CD4-positive, alpha-beta T cell (primary cell): ENCODE measurements around the gene MPDU1. TPM values are rescaled to one million over a fixed set of nuclear protein-coding genes. Genes with fewer than 3 reads are reported as not detected.

Source experiments
- ATAC-seq: fragments of 200-7000 bp; cut with Tn5 transposase; one replicate; pipeline ENCODE4 v1.10.0; 2022; ENCODE audit warnings: mild to moderate bottlenecking; ENCODE audit not compliant: poor library complexity
- CTCF ChIA-PET: fragments of 350-600 bp; sonication (Branson Sonifier 250); formaldehyde crosslinking; loops from one replicate; lab custom pipeline; 2021; ENCODE audit warnings: antibody characterized with exemption, inconsistent platforms; lab: Charles Lee
- POLR2A ChIA-PET: fragments of 350-600 bp; sonication (Branson Sonifier 250); formaldehyde crosslinking; loops from one replicate; lab custom pipeline; 2021; ENCODE audit warnings: antibody characterized with exemption, inconsistent platforms; lab: Charles Lee
- DNase-seq, 14 experiments: peaks; one replicate each; pipeline ENCODE4 v3.0.0-alpha.2; 2013 to 2020; ENCODE audit warnings: mixed read lengths in 2 of 14
- H3K27ac ChIP-seq, 2 donors: one replicate each; pipeline versions ENCODE4 v1.5.1 to v1.7.0; 2013; ENCODE audit warnings: low read length in 2 of 2, low read depth in 1 of 2, mild to moderate bottlenecking in 1 of 2
- H3K27me3 ChIP-seq, 2 experiments: 1 replicate in 1 of 2; 2 replicates in 1 of 2; pipeline versions ENCODE4 v1.6.1 to v1.7.0; 2013; ENCODE audit warnings: low read length in 2 of 2, control low read depth in 1 of 2, mild to moderate bottlenecking in 1 of 2, moderate library complexity in 1 of 2; ENCODE audit not compliant: insufficient read depth in 2 of 2, control insufficient read depth in 1 of 2
- H3K36me3 ChIP-seq: one replicate; pipeline ENCODE4 v1.6.1; 2013; ENCODE audit warnings: low read length, control low read depth; ENCODE audit not compliant: insufficient read depth
- H3K4me1 ChIP-seq: one replicate; pipeline ENCODE4 v1.6.1; 2013; ENCODE audit warnings: low read length, control low read depth; ENCODE audit not compliant: insufficient read depth
- H3K4me3 ChIP-seq: one replicate; pipeline ENCODE4 v1.5.1; 2013; ENCODE audit warnings: mild to moderate bottlenecking, low read length, moderate library complexity
- H3K9me3 ChIP-seq, 2 experiments: 1 replicate in 1 of 2; 2 replicates in 1 of 2; pipeline versions ENCODE4 v1.6.1 to v1.7.0; 2013; ENCODE audit warnings: low read length in 2 of 2, mild to moderate bottlenecking in 2 of 2, control low read depth in 1 of 2, moderate library complexity in 1 of 2; ENCODE audit not compliant: control insufficient read depth in 1 of 2, insufficient read depth in 1 of 2
- H3K27ac Mint-ChIP-seq: one replicate; pipeline ENCODE4 v1.8.0; 2020; ENCODE audit warnings: mixed read lengths
- H3K27me3 Mint-ChIP-seq: one replicate; pipeline ENCODE4 v1.8.0; 2021; ENCODE audit warnings: mixed read lengths
- H3K36me3 Mint-ChIP-seq: one replicate; pipeline ENCODE4 v1.8.0; 2021; ENCODE audit warnings: low read depth, mixed read lengths
- H3K4me1 Mint-ChIP-seq: one replicate; pipeline ENCODE4 v1.8.0; 2021; ENCODE audit warnings: low read depth, mixed read lengths
- H3K4me3 Mint-ChIP-seq: one replicate; pipeline ENCODE4 v1.8.0; 2020; ENCODE audit warnings: mild to moderate bottlenecking, mixed read lengths
- H3K9me3 Mint-ChIP-seq: one replicate; pipeline ENCODE4 v1.8.0; 2020; ENCODE audit warnings: mixed read lengths
- CTCF ChIP-seq: fragments of 200-600 bp; IDR thresholded peaks from one replicate; pipeline ENCODE4 v1.8.0; 2022; ENCODE audit warnings: antibody characterized with exemption, mild to moderate bottlenecking
- intact Hi-C, 2 experiments: fragments of 100-400 bp; cut with DNase I in 1 of 2; cut with micrococcal nuclease in 1 of 2; formaldehyde crosslinking; loops; one replicate each; pipeline versions ENCODE4 v1.15.1 to v1.9.0; 2023 to 2025; cut with DNase I, micrococcal nuclease
- total RNA-seq, 174 experiments: library from RNA in 2 of 174; stranded (reverse) in 2 of 174; gene quantifications; one replicate each; pipeline ENCODE4 v1.2.3 and lab custom pipeline; 2021 to 2026

MPDU1 gene
- total RNA-seq, 2 experiments from 2014 or later = 12.0 to 12.9 TPM

GRCh38 chr17:7633093-7633492, 49.4 kb downstream of the MPDU1 start:
- Mint-ChIP-seq H3K27ac (no peak overlapping the region), H3K4me1 (no peaks in the 10 kb centered on the region), H3K36me3 (no peaks in the 10 kb centered on the region), H3K27me3 (no peaks in the 10 kb centered on the region), H3K9me3 (no peaks in the 10 kb centered on the region), H3K4me3 (no peak overlapping the region)
- CTCF ChIA-PET = interaction anchor here (0.8 to 2.4 kb wide), 5 partner anchors 15 to 57 kb away, joined by 3 to 24 read pairs (median 5); partner anchors contain the start of genes ATP1B2, FXR2, TP53 and WRAP53
- Histone ChIP-seq H3K4me1 (peaks cover 4% of the 10 kb centered on the region), H3K36me3 (no peaks in the 10 kb centered on the region), H3K27ac (no peak overlapping the region), H3K9me3 (no peaks in the 10 kb centered on the region), H3K27me3 (no peaks in the 10 kb centered on the region), H3K4me3 (no peak overlapping the region)
- TF ChIP-seq CTCF = no peak
- POLR2A ChIA-PET = interaction anchor here (1.3 to 2.0 kb wide), 2 partner anchors 18 to 54 kb away, joined by 5 to 19 read pairs; partner anchors contain the start of genes FXR2, TP53 and WRAP53
- DNase-seq (no peak), ATAC-seq (no peak)
- intact Hi-C loops = loop anchor here (2.0 to 5.0 kb wide), 2 partner anchors 54 kb away; partner anchors contain the start of genes TP53 (in 2 of the 2) and WRAP53 (in 1 of the 2)

DNA sequence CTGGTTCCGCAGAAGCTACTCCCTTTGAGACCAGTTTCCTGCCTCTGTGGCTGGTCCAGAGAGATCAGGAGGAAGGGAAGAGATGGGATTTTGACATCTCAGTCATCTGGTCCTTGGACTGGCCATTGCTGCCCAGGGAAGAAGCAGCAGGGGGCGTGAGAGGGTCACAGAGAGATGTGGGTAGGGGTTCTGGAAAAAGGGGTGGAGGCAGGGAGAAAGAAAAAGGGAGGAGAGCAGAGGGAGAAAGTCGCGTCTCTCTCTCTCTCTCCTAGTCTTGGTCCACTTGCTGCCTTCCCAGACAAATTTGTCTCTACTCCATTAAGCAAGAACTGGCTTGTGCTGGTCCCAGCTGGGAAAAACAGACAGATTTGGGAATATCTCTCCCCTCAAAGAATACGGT, 50.7 kb downstream of the MPDU1 start:
- CTCF ChIA-PET = interaction anchor here (1.3 kb wide), 1 partner anchor 54 kb away, joined by 4 read pairs; the partner anchor contains the start of gene WRAP53
- H3K36me3 Mint-ChIP-seq = no peaks in the 10 kb centered on the region
- no peaks in the 10 kb centered on the region for H3K9me3 Mint-ChIP-seq
- H3K9me3 ChIP-seq = no peaks in the 10 kb centered on the region
- no peaks in the 10 kb centered on the region for H3K27me3 ChIP-seq
- no peaks in the 10 kb centered on the region for H3K4me1 ChIP-seq
- no peak overlapping the region for H3K27ac ChIP-seq
- no peaks in the 10 kb centered on the region for H3K27me3 Mint-ChIP-seq
- ATAC-seq = no peak
- H3K4me3 ChIP-seq = no peak overlapping the region
- H3K36me3 ChIP-seq = no peaks in the 10 kb centered on the region
- DNase-seq = no peak
- H3K4me1 Mint-ChIP-seq = no peaks in the 10 kb centered on the region
- TF ChIP-seq CTCF = no peak
- POLR2A ChIA-PET = interaction anchor here (1.9 kb wide), 1 partner anchor 53 kb away, joined by 5 read pairs; the partner anchor contains the start of gene TP53
- intact Hi-C loops = loop anchor here in 1 of 2 experiments (5.0 kb wide), 1 partner anchor 53 kb away; the partner anchor contains the start of genes TP53 and WRAP53
- H3K4me3 Mint-ChIP-seq = no peak overlapping the region
- H3K27ac Mint-ChIP-seq = no peak overlapping the region

GRCh38 chr17:7636163-7636562, 52.5 kb downstream of the MPDU1 start:
- Mint-ChIP-seq H3K36me3 (no peaks in the 10 kb centered on the region), H3K9me3 (no peaks in the 10 kb centered on the region), H3K27ac (no peak overlapping the region), H3K4me1 (no peaks in the 10 kb centered on the region), H3K27me3 (no peaks in the 10 kb centered on the region), H3K4me3 (no peak overlapping the region)
- intact Hi-C loops = no loop called here
- no peaks in the 10 kb centered on the region for H3K4me1 ChIP-seq
- ATAC-seq (no peak), DNase-seq (no peak)
- no peak for TF ChIP-seq CTCF
- no peaks in the 10 kb centered on the region for H3K27me3 ChIP-seq
- H3K4me3 ChIP-seq = no peak overlapping the region
- POLR2A ChIA-PET = no interaction called here
- CTCF ChIA-PET = no interaction called here
- H3K9me3 ChIP-seq = no peaks in the 10 kb centered on the region
- no peaks in the 10 kb centered on the region for H3K36me3 ChIP-seq
- H3K27ac ChIP-seq = no peak overlapping the region

Other genes with a start within 250 kb of the MPDU1 start
- gene ACAP1, start 247.3 kb upstream of the MPDU1 start, total RNA-seq = 100 to 1,000 TPM; 565 to 575 TPM
- gene KCTD11, start 231.7 kb upstream of the MPDU1 start, total RNA-seq = 1 to 10 TPM; 1.3 to 1.6 TPM
- gene TMEM95, start 228.7 kb upstream of the MPDU1 start, total RNA-seq = not detected
- gene TNK1, start 202.8 kb upstream of the MPDU1 start, total RNA-seq = 10 to 100 TPM; 11.0 to 12.4 TPM
- 10 to 100 TPM; 66.3 to 70.3 TPM for gene PLSCR3, start 189.3 kb upstream of the MPDU1 start, total RNA-seq
- 10 to 100 TPM; 29.0 to 29.4 TPM for gene TMEM256, start 179.8 kb upstream of the MPDU1 start, total RNA-seq
- gene NLGN2, start 176.0 kb upstream of the MPDU1 start, total RNA-seq = 1 to 10 TPM; 7.6 to 8.4 TPM
- gene SPEM1, start 163.5 kb upstream of the MPDU1 start, total RNA-seq = not detected
- gene SPEM2, start 158.2 kb upstream of the MPDU1 start, total RNA-seq = not detected
- gene SPEM3, start 155.0 kb upstream of the MPDU1 start, total RNA-seq = not detected
- gene TMEM102, start 148.4 kb upstream of the MPDU1 start, total RNA-seq = 1 to 10 TPM; 6.8 to 7.1 TPM
- gene FGF11, start 144.3 kb upstream of the MPDU1 start, total RNA-seq = 1 to 10 TPM; 1.5 to 1.7 TPM
- gene CHRNB1, start 138.8 kb upstream of the MPDU1 start, total RNA-seq = 1 to 10 TPM; 1.6 to 2.2 TPM
- gene ZBTB4, start 104.2 kb upstream of the MPDU1 start, total RNA-seq = 10 to 100 TPM; 55.1 to 55.6 TPM
- under 1 TPM in 1 of 2 experiments, not detected in 1; 0.17 TPM for gene SLC35G6, start 102.4 kb upstream of the MPDU1 start, total RNA-seq
- gene POLR2A, start 99.5 kb upstream of the MPDU1 start, total RNA-seq = 100 to 1,000 TPM; 491 to 501 TPM
- 10 to 100 TPM; 17.0 to 19.1 TPM for gene TNFSF12, start 34.8 kb upstream of the MPDU1 start, total RNA-seq
- gene TNFSF13, start 25.1 kb upstream of the MPDU1 start, total RNA-seq = 1 to 10 TPM; 1.1 to 1.7 TPM
- gene SENP3, start 21.9 kb upstream of the MPDU1 start, total RNA-seq = 10 to 100 TPM; 27.7 to 28.9 TPM
- gene CD68, start 4.2 kb upstream of the MPDU1 start, total RNA-seq = under 1 TPM; 0.33 to 0.95 TPM
- gene SOX15, start 6.2 kb downstream of the MPDU1 start, total RNA-seq = under 1 TPM in 1 of 2 experiments, not detected in 1; 0.30 TPM
- 10 to 100 TPM; 20.6 to 22.5 TPM for gene FXR2, start 31.0 kb downstream of the MPDU1 start, total RNA-seq
- gene SAT2, start 44.0 kb downstream of the MPDU1 start, total RNA-seq = 10 to 100 TPM; 55.7 to 60.3 TPM
- not detected for gene SHBG, start 46.3 kb downstream of the MPDU1 start, total RNA-seq
- under 1 TPM; 0.17 to 0.69 TPM for gene ATP1B2, start 67.1 kb downstream of the MPDU1 start, total RNA-seq
- 10 to 100 TPM; 25.8 to 26.0 TPM for gene TP53, start 103.6 kb downstream of the MPDU1 start, total RNA-seq
- 1 to 10 TPM; 3.9 to 4.0 TPM for gene WRAP53, start 104.6 kb downstream of the MPDU1 start, total RNA-seq
- gene EFNB3, start 121.3 kb downstream of the MPDU1 start, total RNA-seq = not detected
- gene DNAH2, start 133.9 kb downstream of the MPDU1 start, total RNA-seq = not detected